K562 (cell line): ENCODE results near the gene NAALAD2. TPM values are rescaled to one million over a fixed set of nuclear protein-coding genes. Genes with fewer than 3 reads are reported as not detected.

Experiments
- ATAC-seq: fragments of 200-7000 bp; cut with Tn5 transposase; 3 replicates; pipeline ENCODE4 v1.9.1; 2020; ENCODE audit warnings: moderate library complexity
- BruUV-seq: library from RNA; stranded (reverse); fragments of 400-500 nt; replicated peaks from 2 replicates; lab custom pipeline; 2021; lab: Mats Ljungman, UMichigan
- CTCF ChIA-PET: fragments of 300-600 bp; formaldehyde crosslinking; extraction: SDS; loops from one replicate; lab custom pipeline; 2021; ENCODE audit warnings: low intra/inter-chr PET ratio; lab: Yijun Ruan, JAX
- POLR2A ChIA-PET: fragments of 300-600, 350-650 bp; sonication (Branson Sonifier 250); formaldehyde crosslinking; extraction: SDS; loops from one replicate; lab custom pipeline; 2021; ENCODE audit warnings: antibody characterized with exemption, inconsistent platforms; lab: Yijun Ruan, JAX
- DNase-seq, 4 experiments: peaks; one replicate each; pipeline versions ENCODE4 v3.0.0 to v3.0.0-alpha.2; 2011 to 2018; ENCODE audit warnings: low spot score in 3 of 4, mixed read lengths in 3 of 4; ENCODE audit errors: extremely low read depth in 1 of 4
- FAIRE-seq: peaks from 2 replicates; lab custom pipeline; 2011; peaks lifted over from hg19 to GRCh38; lab: Jason Lieb, UNC
- H2AFZ ChIP-seq: 2 replicates; pipeline ENCODE4 v1.6.0; 2011; ENCODE audit warnings: low read depth, low read length, control low read depth, inconsistent platforms
- H3K27ac ChIP-seq: fragments of 200-600 bp; 3 replicates; pipeline ENCODE4 v1.8.0; 2011; ENCODE audit warnings: low read depth, mild to moderate bottlenecking, control low read depth, inconsistent platforms, low read length, moderate library complexity, mixed read lengths; ENCODE audit errors: extremely low read depth
- H3K27me3 ChIP-seq, 2 experiments: fragments of 300-600 bp in 1 of 2; 2 replicates in 1 of 2; 3 replicates in 1 of 2; pipeline versions ENCODE4 v1.6.0 to v1.8.0; 2011; ENCODE audit warnings: inconsistent platforms in 2 of 2, low read length in 2 of 2, mild to moderate bottlenecking in 1 of 2, mixed read lengths in 1 of 2, moderate library complexity in 1 of 2; ENCODE audit not compliant: control insufficient read depth in 2 of 2, insufficient read depth in 2 of 2
- H3K36me3 ChIP-seq: fragments of 300-600 bp; 3 replicates; pipeline ENCODE4 v1.8.0; 2011; ENCODE audit warnings: mild to moderate bottlenecking, low read length, inconsistent platforms; ENCODE audit not compliant: control insufficient read depth, insufficient read depth
- H3K4me1 ChIP-seq, 2 experiments: fragments of 200-600 bp in 1 of 2; replicated peaks in 1 of 2; 2 replicates in 1 of 2; 3 replicates in 1 of 2; pipeline versions ENCODE4 v1.5.1 to v1.8.0; 2011; ENCODE audit warnings: inconsistent platforms in 2 of 2, low read length in 2 of 2, mild to moderate bottlenecking in 1 of 2, mixed read lengths in 1 of 2, moderate library complexity in 1 of 2; ENCODE audit not compliant: control insufficient read depth in 2 of 2, insufficient read depth in 2 of 2
- H3K4me2 ChIP-seq: 2 replicates; pipeline ENCODE4 v1.6.1; 2011; ENCODE audit warnings: low read length, control low read depth, inconsistent platforms, mixed read lengths; ENCODE audit not compliant: insufficient read depth
- H3K4me3 ChIP-seq: fragments of 200-600 bp; sonication (generic), shearing (Covaris generic); 2 replicates; pipeline ENCODE4 v1.5.1; 2016; ENCODE audit warnings: control low read depth, inconsistent platforms
- H3K79me2 ChIP-seq: fragments of 200-600 bp; 3 replicates; pipeline ENCODE4 v1.8.0; 2011; ENCODE audit warnings: low read length, inconsistent platforms; ENCODE audit not compliant: control insufficient read depth, insufficient read depth
- H3K9ac ChIP-seq, 2 experiments: 2 replicates each; pipeline versions ENCODE4 v1.6.0 to v1.6.1; 2011; ENCODE audit warnings: low read depth in 2 of 2, low read length in 2 of 2, control low read depth in 1 of 2, inconsistent platforms in 1 of 2, mild to moderate bottlenecking in 1 of 2, mixed read lengths in 1 of 2; ENCODE audit not compliant: insufficient read depth in 1 of 2
- H3K9me1 ChIP-seq: one replicate; pipeline ENCODE4 v1.6.0; 2011; ENCODE audit warnings: inconsistent platforms, mild to moderate bottlenecking, low read length, moderate library complexity; ENCODE audit not compliant: control insufficient read depth, insufficient read depth
- H3K9me3 ChIP-seq: replicated peaks from 2 replicates; pipeline ENCODE4 v1.5.1; 2011; ENCODE audit warnings: low read depth, low read length, inconsistent platforms; ENCODE audit not compliant: control insufficient read depth, insufficient read depth
- H4K20me1 ChIP-seq: replicated peaks from 2 replicates; pipeline ENCODE4 v1.6.1; 2011; ENCODE audit warnings: low read length, inconsistent platforms, mixed read lengths; ENCODE audit not compliant: control insufficient read depth, insufficient read depth
- CCNT2 ChIP-seq: IDR thresholded peaks from 2 replicates; pipeline ENCODE4 v1.6.1; 2011; ENCODE audit warnings: borderline replicate concordance, low read depth, mild to moderate bottlenecking, moderate library complexity, mixed read lengths, low read length; ENCODE audit not compliant: insufficient read length; ENCODE audit errors: extremely low read depth
- CXXC5 ChIP-seq: fragments of 250-450 bp; sonication (Bioruptor Pico); IDR thresholded peaks from 2 replicates; pipeline ENCODE4 v1.8.0; 2022; ENCODE audit warnings: inconsistent platforms, mild to moderate bottlenecking, moderate library complexity
- GABPB1 ChIP-seq: sonication (generic); formaldehyde crosslinking; IDR thresholded peaks from 2 replicates; pipeline ENCODE4 v1.8.0; 2022; ENCODE audit warnings: mild to moderate bottlenecking, missing genetic modification reagents
- HIVEP1 ChIP-seq: fragments of 250-450 bp; sonication (Bioruptor Pico); IDR thresholded peaks from 2 replicates; pipeline ENCODE4 v1.4.0; 2020; ENCODE audit warnings: mild to moderate bottlenecking
- HNRNPLL ChIP-seq: fragments of 200-400 bp; formaldehyde crosslinking; IDR thresholded peaks from 2 replicates; pipeline ENCODE4 v1.6.1; 2017; ENCODE audit warnings: low read length, low read depth, mild to moderate bottlenecking; ENCODE audit not compliant: poor library complexity, severe bottlenecking
- MCM5 ChIP-seq: fragments of 450-650 bp; IDR thresholded peaks from 2 replicates; pipeline ENCODE4 v1.6.1; 2016; ENCODE audit warnings: low read depth
- NCOR1 ChIP-seq: fragments of 450-650 bp; IDR thresholded peaks from 2 replicates; pipeline ENCODE4 v1.6.1; 2016; ENCODE audit warnings: mild to moderate bottlenecking, moderate library complexity
- SMAD2 ChIP-seq: fragments of 150-350 bp; IDR thresholded peaks from 2 replicates; pipeline ENCODE4 v1.6.1; 2014; ENCODE audit warnings: low read depth, mild to moderate bottlenecking, low read length
- ZNF133 ChIP-seq: fragments of 250-450 bp; sonication (Bioruptor Pico); IDR thresholded peaks from 2 replicates; pipeline ENCODE4 v1.4.0; 2020; ENCODE audit warnings: mild to moderate bottlenecking
- ZNF24 ChIP-seq: fragments of 450-650 bp; IDR thresholded peaks from 2 replicates; pipeline ENCODE4 v1.6.1; 2016
- ZNF77 ChIP-seq: fragments of 250-450 bp; sonication (Bioruptor Pico); IDR thresholded peaks from 2 replicates; pipeline ENCODE4 v1.5.0; 2020
- WGBS: fragments of 100-300 bp; shearing (Covaris generic); methylation state at CpG from one replicate; pipeline ENCODE4 v1.1.6; 2016; ENCODE audit warnings: low coverage, mixed read lengths; ENCODE audit not compliant: insufficient coverage; ENCODE audit errors: missing lambda C conversion rate; 5-methylcytosine and 5-hydroxymethylcytosine counted together
- in situ Hi-C: fragments of 300-500 bp; cut with MboI; formaldehyde crosslinking; loops from 4 replicates; pipeline ENCODE4 v1.15.0; 2018; ENCODE audit warnings: inconsistent platforms, mixed read lengths
- intact Hi-C: fragments of 100-400 bp; cut with micrococcal nuclease; formaldehyde crosslinking; loops from 2 replicates; pipeline ENCODE4 v1.14.2; 2022
- polyA plus RNA-seq, 8 experiments: library from polyadenylated mRNA; depleted of rRNA in 4 of 8; stranded (reverse) in 5 of 8; unstranded in 3 of 8; fragments of >200 nt; fragmentation: Nextera tagmentation in 2 of 8; fragmentation: Illumina TruSeq in 1 of 8; extraction: Ambion mirVana in 2 of 8; extraction: Trizol in 1 of 8; gene quantifications; 2 replicates each; pipeline versions ENCODE4 v1.2.1 to v1.2.3, GENCODE V29; 2011 to 2014; ENCODE audit warnings: inconsistent platforms in 1 of 8, missing spikeins in 1 of 8
- total RNA-seq, 7 experiments: library from RNA; depleted of rRNA in 6 of 7; stranded (reverse); fragments of >200 nt in 6 of 7; fragmentation: Illumina TruSeq in 2 of 7; extraction: Trizol in 2 of 7; gene quantifications; 2 replicates each; pipeline versions ENCODE4 v1.2.1 to v1.2.3, GENCODE V29; 2011 to 2021; ENCODE audit warnings: low replicate concordance in 1 of 7

Gene NAALAD2
- total and polyA plus RNA-seq, 9 of the 15 experiments (the other 6 are each of a cell fraction or from before 2014, with no cell fraction given) = 0.05 to 0.24 (median 0.12) TPM

- Histone ChIP-seq H3K27ac (no peak overlapping the region), H3K9ac (no peak overlapping the region), H4K20me1 (no peaks in the 10 kb centered on the region), H3K9me3 (no peaks in the 10 kb centered on the region), H3K9me1 (no peaks in the 10 kb centered on the region), H3K36me3 (no peaks in the 10 kb centered on the region), H3K4me3 (no peak overlapping the region), H3K4me2 (no peak overlapping the region), H2AFZ (no peak overlapping the region), H3K4me1 (no peaks in the 10 kb centered on the region)
- POLR2A ChIA-PET = no interaction called here
- no peak for DNase-seq
- 0% methylated on average over 2 of the region's 2 CpGs for WGBS
- CTCF ChIA-PET = no interaction called here
- ATAC-seq = no peak
- intact Hi-C loops (no loop called here), in situ Hi-C loops (no loop called here)
- no TSS peak for BruUV-seq
- FAIRE-seq = no peak
- TF ChIP-seq ZNF24 (peak; percentile 56; the same call in 1 of the 2 replicates), MCM5 (no peak)
- TF ChIP-seq, all 486 proteins: peak for 1
- Histone ChIP-seq H3K27me3 (no peaks in the 10 kb centered on the region), H3K79me2 (no peaks in the 10 kb centered on the region)
These were observed 45.5 kb downstream of the NAALAD2 start for GRCh38 chr11:90179923-90180322.

- ATAC-seq = no peak
- BruUV-seq = no TSS peak
- H3K9me3 ChIP-seq = no peaks in the 10 kb centered on the region
- WGBS = 15% methylated on average over 3 of the region's 3 CpGs
- no peak overlapping the region for H3K27ac ChIP-seq
- POLR2A ChIA-PET = no interaction called here
- H3K9ac ChIP-seq = no peak overlapping the region
- no peak overlapping the region for H3K4me3 ChIP-seq
- CTCF ChIA-PET = no interaction called here
- no peaks in the 10 kb centered on the region for H3K27me3 ChIP-seq
- in situ Hi-C loops = no loop called here
- H3K36me3 ChIP-seq = no peaks in the 10 kb centered on the region
- DNase-seq = no peak
- intact Hi-C loops = no loop called here
- H4K20me1 ChIP-seq = no peaks in the 10 kb centered on the region
- no peak overlapping the region for H3K4me2 ChIP-seq
- no peak overlapping the region for H2AFZ ChIP-seq
- H3K9me1 ChIP-seq = no peaks in the 10 kb centered on the region
- H3K79me2 ChIP-seq = no peaks in the 10 kb centered on the region
- no peak for FAIRE-seq
- no peak for TF ChIP-seq GABPB1
- no peak for TF ChIP-seq NCOR1
- no peak for TF ChIP-seq HIVEP1
- TF ChIP-seq ZNF77 (CRISPR knock-in tag) = no peak
- TF ChIP-seq HNRNPLL = no peak
- TF ChIP-seq CCNT2 = no peak
- TF ChIP-seq SMAD2 = no peak
- TF ChIP-seq ZNF133 = no peak
- no peak for TF ChIP-seq CXXC5 (CRISPR knock-in tag)
- H3K4me1 ChIP-seq = no peaks in the 10 kb centered on the region
These were observed 53.4 kb downstream of the NAALAD2 start for GRCh38 chr11:90187839-90188238.
